Measurements from ENCODE around the gene KREMEN2.
"Not testable (repeated sequence)": the region's sequence is repeated elsewhere in the genome, so short reads cannot be mapped to it uniquely, and the experiment has no call there.

KREMEN2 gene

DNA sequence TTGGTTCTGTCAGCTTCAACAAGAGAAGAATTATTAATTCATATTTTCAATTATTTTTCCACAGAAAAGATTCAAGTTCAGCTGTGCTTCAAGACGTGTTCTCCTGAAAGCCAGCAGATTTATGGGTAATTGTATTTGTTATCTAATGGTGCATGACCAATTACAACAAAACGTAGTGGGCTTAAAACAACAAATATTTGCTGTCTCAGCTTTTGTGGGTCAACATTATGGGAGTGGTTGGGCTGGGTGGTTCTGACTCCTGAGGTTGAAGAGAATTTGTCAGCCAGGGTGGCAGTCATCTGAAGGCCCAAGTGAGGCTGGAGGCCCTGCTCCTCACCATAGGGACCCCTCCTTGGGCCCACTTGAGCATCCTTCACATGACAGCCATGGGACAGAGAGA lies 24.1 kb upstream of the KREMEN2 start:
- no peak overlapping the region for H3K4me3 ChIP-seq (ENCODE audit: low read depth, low read length)
- H3K4me2 ChIP-seq (ENCODE audit: low read length) = no peak overlapping the region

GRCh38 chr16:2942045-2942444 lies 22.0 kb upstream of the KREMEN2 start:
- H3K4me3 ChIP-seq (ENCODE audit: low read depth, low read length) = no peak overlapping the region
- H3K36me3 ChIP-seq (ENCODE audit: control insufficient read depth, insufficient read depth, low read length) = no peaks in the 10 kb centered on the region
- no peak overlapping the region for H3K4me2 ChIP-seq (ENCODE audit: low read length)
- no peak overlapping the region for H3K9ac ChIP-seq
- no peaks in the 10 kb centered on the region for H3K27me3 ChIP-seq (ENCODE audit: control insufficient read depth, insufficient read depth, low read length)
- no peak overlapping the region for H3K27ac ChIP-seq
- H3K4me1 ChIP-seq = no peaks in the 10 kb centered on the region
- no peak overlapping the region for H2AFZ ChIP-seq
- H3K9me3 ChIP-seq (ENCODE audit: control insufficient read depth, low read length) = no peaks in the 10 kb centered on the region
- H3K79me2 ChIP-seq = no peaks in the 10 kb centered on the region
- no peak for TF ChIP-seq CTCF (IDR thresholded peaks at IDR 0.05)

More for the DNA sequence above, 24.1 kb upstream of the KREMEN2 start:
- no peaks in the 10 kb centered on the region for H3K79me2 ChIP-seq
- H3K36me3 ChIP-seq (ENCODE audit: control insufficient read depth, insufficient read depth, low read length) = no peaks in the 10 kb centered on the region
- no peaks in the 10 kb centered on the region for H3K27me3 ChIP-seq (ENCODE audit: control insufficient read depth, insufficient read depth, low read length)
- no peak overlapping the region for H2AFZ ChIP-seq
- no peak overlapping the region for H3K27ac ChIP-seq
- no peak for TF ChIP-seq CTCF (IDR thresholded peaks at IDR 0.05)
- H3K9ac ChIP-seq = no peak overlapping the region
- no peaks in the 10 kb centered on the region for H3K4me1 ChIP-seq
- no peaks in the 10 kb centered on the region for H3K9me3 ChIP-seq (ENCODE audit: control insufficient read depth, low read length)

- not testable (repeated sequence) for H3K9ac ChIP-seq; H3K4me2 ChIP-seq (ENCODE audit: low read length); H3K4me3 ChIP-seq (ENCODE audit: low read depth, low read length); H3K36me3 ChIP-seq (ENCODE audit: control insufficient read depth, insufficient read depth, low read length); H3K27ac ChIP-seq; H3K79me2 ChIP-seq; H3K27me3 ChIP-seq (ENCODE audit: control insufficient read depth, insufficient read depth, low read length); H2AFZ ChIP-seq; H3K4me1 ChIP-seq; H3K9me3 ChIP-seq (ENCODE audit: control insufficient read depth, low read length)
Observed at GRCh38 chr16:2943716-2944115, 20.4 kb upstream of the KREMEN2 start.

- no peak for TF ChIP-seq CTCF (IDR thresholded peaks at IDR 0.05)
- Histone ChIP-seq H3K4me2 (ENCODE audit: low read length) (no peak overlapping the region), H3K9ac (no peak overlapping the region), H3K4me1 (peaks cover 3% of the 10 kb centered on the region), H2AFZ (no peak overlapping the region), H3K79me2 (no peaks in the 10 kb centered on the region), H3K27ac (no peak overlapping the region), H3K36me3 (ENCODE audit: control insufficient read depth, insufficient read depth, low read length) (no peaks in the 10 kb centered on the region), H3K4me3 (ENCODE audit: low read depth, low read length) (no peak overlapping the region), H3K27me3 (ENCODE audit: control insufficient read depth, insufficient read depth, low read length) (no peaks in the 10 kb centered on the region), H3K9me3 (ENCODE audit: control insufficient read depth, low read length) (no peaks in the 10 kb centered on the region)
Observed at GRCh38 chr16:2946649-2947048, 17.4 kb upstream of the KREMEN2 start.

- H3K27me3 ChIP-seq (ENCODE audit: control insufficient read depth, insufficient read depth, low read length) = no peaks in the 10 kb centered on the region
- H3K4me2 ChIP-seq (ENCODE audit: low read length) = no peak overlapping the region
- peaks cover 3% of the 10 kb centered on the region for H3K4me1 ChIP-seq
- no peak overlapping the region for H3K9ac ChIP-seq
- no peak for TF ChIP-seq CTCF (IDR thresholded peaks at IDR 0.05)
- no peak overlapping the region for H3K4me3 ChIP-seq (ENCODE audit: low read depth, low read length)
- no peak overlapping the region for H2AFZ ChIP-seq
- H3K9me3 ChIP-seq (ENCODE audit: control insufficient read depth, low read length) = no peaks in the 10 kb centered on the region
- H3K36me3 ChIP-seq (ENCODE audit: control insufficient read depth, insufficient read depth, low read length) = no peaks in the 10 kb centered on the region
- H3K27ac ChIP-seq = no peak overlapping the region
- no peaks in the 10 kb centered on the region for H3K79me2 ChIP-seq
Observed at GRCh38 chr16:2948807-2949704, 15.0 kb upstream of the KREMEN2 start.
